Right lung (tissue), 5 donors: ENCODE measurements around the gene RHBDF2. TPM values are rescaled to one million over a fixed set of nuclear protein-coding genes. Genes with fewer than 3 reads are reported as not detected.

ENCODE experiments used
- DNase-seq, 2 donors: peaks; one replicate each; pipeline ENCODE4 v3.0.0-alpha.2; 2013
- polyA plus RNA-seq, 5 donors: library from polyadenylated mRNA; unstranded; fragments of 120-200 nt; gene quantifications; one replicate each; pipeline versions ENCODE4 v1.2.1 to v1.2.3, GENCODE V29; 2013; ENCODE audit warnings: inconsistent platforms in 1 of 5, low replicate concordance in 1 of 5; ENCODE audit not compliant: insufficient read length in 5 of 5, insufficient read depth in 1 of 5

Gene RHBDF2
- polyA plus RNA-seq, 5 donors: 4.9 to 10.9 (median 9.0) TPM

- DNase-seq: no peak
These were observed 61.8 kb downstream of the RHBDF2 start for GRCh38 chr17:76439314-76439928.

- no peak for DNase-seq
These were observed 62.3 kb downstream of the RHBDF2 start for GRCh38 chr17:76438906-76439305.

GRCh38 chr17:76437467-76438402 is 63.5 kb downstream of the RHBDF2 start:
- DNase-seq: no peak

- no peak for DNase-seq
These were observed 65.5 kb downstream of the RHBDF2 start for GRCh38 chr17:76435751-76436150.

GRCh38 chr17:76434870-76435269 is 66.4 kb downstream of the RHBDF2 start:
- DNase-seq: no peak

GRCh38 chr17:76433693-76434092 is 67.5 kb downstream of the RHBDF2 start:
- no peak for DNase-seq

GRCh38 chr17:76432712-76433336 is 68.4 kb downstream of the RHBDF2 start:
- no peak for DNase-seq

- DNase-seq: no peak
These were observed 69.2 kb downstream of the RHBDF2 start for GRCh38 chr17:76432004-76432403.

- DNase-seq: no peak
These were observed 69.7 kb downstream of the RHBDF2 start for GRCh38 chr17:76431509-76431908.

GRCh38 chr17:76428511-76428910 is 72.7 kb downstream of the RHBDF2 start:
- DNase-seq: no peak

- DNase-seq: peak in 1 of 2 donors; percentile 13
These were observed 73.6 kb downstream of the RHBDF2 start for GRCh38 chr17:76427501-76428231.

GRCh38 chr17:76426853-76427252 is 74.4 kb downstream of the RHBDF2 start:
- no peak for DNase-seq

- no peak for DNase-seq
These were observed 78.4 kb downstream of the RHBDF2 start for GRCh38 chr17:76422860-76423259.

- DNase-seq: no peak
These were observed 78.8 kb downstream of the RHBDF2 start for GRCh38 chr17:76422406-76422805.

- DNase-seq: peak; percentile 22 to 23
These were observed 80.2 kb downstream of the RHBDF2 start for GRCh38 chr17:76421044-76421407.

Other genes starting within 250 kb of the RHBDF2 start
- gene UBALD2, start 236.1 kb downstream of the RHBDF2 start, polyA plus RNA-seq: 10 to 100 TPM; 20.4 to 47.9 (median 25.2) TPM
- gene QRICH2, start 193.1 kb downstream of the RHBDF2 start, polyA plus RNA-seq: 10 to 100 TPM in 1 of 5 donors, 1 to 10 TPM in 4; 5.0 to 10.2 (median 6.2) TPM
- 10 to 100 TPM; 76.4 to 93.8 (median 82.5) TPM for gene PRPSAP1, start 147.5 kb downstream of the RHBDF2 start, polyA plus RNA-seq
- gene SPHK1, start 116.8 kb downstream of the RHBDF2 start, polyA plus RNA-seq: 1 to 10 TPM; 3.2 to 9.1 (median 4.3) TPM
- 10 to 100 TPM; 21.0 to 28.6 (median 22.3) TPM for gene UBE2O, start 48.3 kb downstream of the RHBDF2 start, polyA plus RNA-seq
- gene AANAT, start 33.8 kb downstream of the RHBDF2 start, polyA plus RNA-seq: under 1 TPM in 3 of 5 donors, not detected in 2; 0.05 to 0.22 (median 0.19) TPM
- gene CYGB, start 36.3 kb upstream of the RHBDF2 start, polyA plus RNA-seq: 10 to 100 TPM; 16.5 to 43.8 (median 30.4) TPM
- gene PRCD, start 38.6 kb upstream of the RHBDF2 start, polyA plus RNA-seq: 10 to 100 TPM in 2 of 5 donors, 1 to 10 TPM in 3; 6.2 to 10.6 (median 9.2) TPM
- gene ST6GALNAC2, start 84.4 kb upstream of the RHBDF2 start, polyA plus RNA-seq: 1 to 10 TPM; 1.2 to 6.2 (median 4.0) TPM
- gene ST6GALNAC1, start 142.3 kb upstream of the RHBDF2 start, polyA plus RNA-seq: 1 to 10 TPM; 2.2 to 4.2 (median 3.2) TPM
- gene MXRA7, start 209.5 kb upstream of the RHBDF2 start, polyA plus RNA-seq: 100 to 1,000 TPM in 1 of 5 donors, 10 to 100 TPM in 4; 74.3 to 110 (median 96.2) TPM
- 10 to 100 TPM; 20.2 to 28.9 (median 25.5) TPM for gene JMJD6, start 225.2 kb upstream of the RHBDF2 start, polyA plus RNA-seq
- 10 to 100 TPM; 37.4 to 43.3 (median 38.9) TPM for gene METTL23, start 225.4 kb upstream of the RHBDF2 start, polyA plus RNA-seq
- gene SRSF2, start 235.9 kb upstream of the RHBDF2 start, polyA plus RNA-seq: 100 to 1,000 TPM; 344 to 442 (median 352) TPM
- 10 to 100 TPM; 27.7 to 38.5 (median 30.9) TPM for gene MFSD11, start 236.7 kb upstream of the RHBDF2 start, polyA plus RNA-seq